ENCODE data around the gene DIAPH2.
"Not testable (repeated sequence)": the region's sequence is repeated elsewhere in the genome, so short reads cannot be mapped to it uniquely, and the experiment has no call there.

GRCh38 chrX:96859422-96859821 is 174.8 kb downstream of the DIAPH2 start:
- TF ChIP-seq, protein P1, sequence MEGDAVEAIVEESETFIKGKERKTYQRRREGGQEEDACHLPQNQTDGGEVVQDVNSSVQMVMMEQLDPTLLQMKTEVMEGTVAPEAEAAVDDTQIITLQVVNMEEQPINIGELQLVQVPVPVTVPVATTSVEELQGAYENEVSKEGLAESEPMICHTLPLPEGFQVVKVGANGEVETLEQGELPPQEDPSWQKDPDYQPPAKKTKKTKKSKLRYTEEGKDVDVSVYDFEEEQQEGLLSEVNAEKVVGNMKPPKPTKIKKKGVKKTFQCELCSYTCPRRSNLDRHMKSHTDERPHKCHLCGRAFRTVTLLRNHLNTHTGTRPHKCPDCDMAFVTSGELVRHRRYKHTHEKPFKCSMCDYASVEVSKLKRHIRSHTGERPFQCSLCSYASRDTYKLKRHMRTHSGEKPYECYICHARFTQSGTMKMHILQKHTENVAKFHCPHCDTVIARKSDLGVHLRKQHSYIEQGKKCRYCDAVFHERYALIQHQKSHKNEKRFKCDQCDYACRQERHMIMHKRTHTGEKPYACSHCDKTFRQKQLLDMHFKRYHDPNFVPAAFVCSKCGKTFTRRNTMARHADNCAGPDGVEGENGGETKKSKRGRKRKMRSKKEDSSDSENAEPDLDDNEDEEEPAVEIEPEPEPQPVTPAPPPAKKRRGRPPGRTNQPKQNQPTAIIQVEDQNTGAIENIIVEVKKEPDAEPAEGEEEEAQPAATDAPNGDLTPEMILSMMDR (IDR thresholded peaks at IDR 0.05; ENCODE audit: low read length), result not testable (repeated sequence)
- TF ChIP-seq EZH2 (optimal IDR thresholded peaks at IDR 0.05; ENCODE audit: low read depth, low read length); EZH2phosphoT487 (IDR thresholded peaks at IDR 0.05; ENCODE audit: low read length): not testable (repeated sequence)
